Vagina (tissue), 2 donors: Measurements from ENCODE around the gene TUBE1. TPM values are rescaled to one million over a fixed set of nuclear protein-coding genes. Genes with fewer than 3 reads are reported as not detected.

Experiments used
- DNase-seq, 2 donors: peaks; one replicate each; pipeline ENCODE4 v3.0.0-alpha.2; 2017; ENCODE audit errors: extremely low spot score in 2 of 2
- H3K27ac ChIP-seq: fragments of 200-600 bp; sonication (generic); one replicate; pipeline ENCODE4 v1.5.1; 2019
- H3K27me3 ChIP-seq: fragments of 200-600 bp; sonication (generic); one replicate; pipeline ENCODE4 v1.5.1; 2019
- H3K36me3 ChIP-seq, 2 donors: fragments of 200-600 bp; sonication (generic); one replicate each; pipeline ENCODE4 v1.5.1; 2017 to 2019
- H3K4me1 ChIP-seq: fragments of 200-600 bp; sonication (generic); one replicate; pipeline ENCODE4 v1.5.1; 2019
- H3K4me3 ChIP-seq, 2 donors: fragments of 200-600 bp; sonication (generic); 1 replicate in 1 of 2; 2 replicates in 1 of 2; pipeline ENCODE4 v1.5.1; 2016 to 2019
- H3K9me3 ChIP-seq: fragments of 200-600 bp; sonication (generic); one replicate; pipeline ENCODE4 v1.5.1; 2019
- CTCF ChIP-seq, 3 experiments: fragments of 450-650 bp in 2 of 3; fragments of 200-600 bp in 1 of 3; sonication (generic) in 1 of 3; IDR thresholded peaks; one replicate each; pipeline ENCODE4 v1.5.1; 2017 to 2019; ENCODE audit warnings: antibody characterized with exemption in 3 of 3, mild to moderate bottlenecking in 2 of 3, moderate library complexity in 2 of 3
- POLR2A ChIP-seq, 2 donors: fragments of 450-650 bp; IDR thresholded peaks; one replicate each; pipeline ENCODE4 v1.6.1; 2017; ENCODE audit warnings: antibody characterized with exemption in 2 of 2, mild to moderate bottlenecking in 2 of 2, moderate library complexity in 2 of 2
- POLR2AphosphoS5 ChIP-seq, 2 donors: sonication (generic); formaldehyde crosslinking; IDR thresholded peaks; one replicate each; pipeline ENCODE4 v1.9.0; 2017; ENCODE audit warnings: antibody characterized with exemption in 2 of 2, mild to moderate bottlenecking in 2 of 2, low read depth in 1 of 2; ENCODE audit not compliant: insufficient read depth in 1 of 2
- intact Hi-C: fragments of 100-400 bp; cut with DNase I; formaldehyde crosslinking; loops from one replicate; pipeline ENCODE4 v1.15.1; 2023
- total RNA-seq: library from RNA; depleted of rRNA; stranded (reverse); fragments of >200 nt; gene quantifications from one replicate; pipeline ENCODE4 v1.2.3, GENCODE V29; 2016

Gene TUBE1
- total RNA-seq, 1 donor from 2014 or later = 38.8 TPM

- Histone ChIP-seq H3K27ac (no peak overlapping the region), H3K36me3 (no peaks in the 10 kb centered on the region), H3K4me1 (peaks cover 14% of the 10 kb centered on the region), H3K27me3 (no peaks in the 10 kb centered on the region), H3K9me3 (no peaks in the 10 kb centered on the region), H3K4me3 (no peak overlapping the region)
- TF ChIP-seq CTCF (IDR thresholded peaks at IDR 0.05) (no peak), POLR2A (IDR thresholded peaks at IDR 0.05) (no peak), POLR2AphosphoS5 (IDR thresholded peaks at IDR 0.05; ENCODE audit: insufficient read depth in 1 of 2, low read depth in 1 of 2) (no peak)
- DNase-seq = no peak
- intact Hi-C loops = loop anchor here (10.0 kb wide), 1 partner anchor 427 kb away; the partner anchor contains the start of gene TRAF3IP2
These were observed 55.3 kb downstream of the TUBE1 start for GRCh38 chr6:112031960-112032359.

- no peak for TF ChIP-seq POLR2AphosphoS5 (IDR thresholded peaks at IDR 0.05; ENCODE audit: insufficient read depth in 1 of 2, low read depth in 1 of 2)
- TF ChIP-seq CTCF (IDR thresholded peaks at IDR 0.05) = no peak
- TF ChIP-seq POLR2A (IDR thresholded peaks at IDR 0.05) = no peak
- Histone ChIP-seq H3K4me3 (no peak overlapping the region), H3K36me3 (no peaks in the 10 kb centered on the region), H3K9me3 (no peaks in the 10 kb centered on the region), H3K4me1 (peaks cover 14% of the 10 kb centered on the region), H3K27me3 (no peaks in the 10 kb centered on the region), H3K27ac (peak overlapping the region; percentile 67)
- intact Hi-C loops = loop anchor here (10.0 kb wide), 1 partner anchor 426 kb away; the partner anchor contains the start of gene TRAF3IP2
- no peak for DNase-seq
These were observed 56.2 kb downstream of the TUBE1 start for GRCh38 chr6:112030961-112031660.

- H3K27ac ChIP-seq = peak overlapping the region; percentile 67
- peaks cover 14% of the 10 kb centered on the region for H3K4me1 ChIP-seq
- no peak for DNase-seq
- intact Hi-C loops = loop anchor here (10.0 kb wide), 1 partner anchor 426 kb away; the partner anchor contains the start of gene TRAF3IP2
- H3K36me3 ChIP-seq = no peaks in the 10 kb centered on the region
- no peak overlapping the region for H3K4me3 ChIP-seq
- no peaks in the 10 kb centered on the region for H3K27me3 ChIP-seq
- no peaks in the 10 kb centered on the region for H3K9me3 ChIP-seq
- TF ChIP-seq POLR2A (IDR thresholded peaks at IDR 0.05) (no peak), POLR2AphosphoS5 (IDR thresholded peaks at IDR 0.05; ENCODE audit: insufficient read depth in 1 of 2, low read depth in 1 of 2) (no peak), CTCF (IDR thresholded peaks at IDR 0.05) (no peak)
These were observed 56.9 kb downstream of the TUBE1 start for GRCh38 chr6:112030206-112030960.

GRCh38 chr6:112029045-112029822, 58.0 kb downstream of the TUBE1 start:
- no peak for DNase-seq
- H3K4me3 ChIP-seq = no peak overlapping the region
- H3K36me3 ChIP-seq = no peaks in the 10 kb centered on the region
- intact Hi-C loops = no loop called here
- peaks cover 14% of the 10 kb centered on the region for H3K4me1 ChIP-seq
- no peaks in the 10 kb centered on the region for H3K9me3 ChIP-seq
- no peak for TF ChIP-seq POLR2A (IDR thresholded peaks at IDR 0.05)
- peak in 1 of 3 experiments; percentile 31 for TF ChIP-seq CTCF (IDR thresholded peaks at IDR 0.05)
- TF ChIP-seq POLR2AphosphoS5 (IDR thresholded peaks at IDR 0.05; ENCODE audit: insufficient read depth in 1 of 2, low read depth in 1 of 2) = no peak
- no peaks in the 10 kb centered on the region for H3K27me3 ChIP-seq
- H3K27ac ChIP-seq = peak overlapping the region; percentile 67
